ENCODE data around the gene OCRL. TPM values are rescaled to one million over a fixed set of nuclear protein-coding genes. Genes with fewer than 3 reads are reported as not detected.
"Not testable (repeated sequence)": the region's sequence is repeated elsewhere in the genome, so short reads cannot be mapped to it uniquely, and the experiment has no call there.

Gene OCRL
- total and polyA plus RNA-seq, 2 of the 13 experiments (the other 11 are each of a cell fraction or from before 2014, with no cell fraction given), result 13.4 to 32.0 TPM

- no peaks in the 10 kb centered on the region for H3K9me3 ChIP-seq (ENCODE audit: low read length)
- ATAC-seq, result no peak
- FAIRE-seq, result no peak
- no peak for DNase-seq (ENCODE audit: low spot score)
- no peaks in the 10 kb centered on the region for H3K4me1 ChIP-seq (ENCODE audit: insufficient read depth, low read length)
- 95% methylated on average over 3 of the region's 3 CpGs for WGBS (ENCODE audit: low lambda C conversion rate)
- H3K36me3 ChIP-seq (replicated peaks in 1 of 2; ENCODE audit: control insufficient read depth in 1 of 2, insufficient read depth in 2 of 2, low read length in 2 of 2), result peaks cover 0 to 22% of the 10 kb centered on the region in 2 experiments; a peak in 2 of 5 replicates
- H3K9ac ChIP-seq (ENCODE audit: insufficient read depth, low read depth, low read length), result no peak overlapping the region
- no peaks in the 10 kb centered on the region for H3K79me2 ChIP-seq (ENCODE audit: insufficient read depth, low read length)
- no peak for TF ChIP-seq MTF1 (CRISPR knock-in tag; IDR thresholded peaks at IDR 0.05)
- no peak for TF ChIP-seq HNF1B (CRISPR knock-in tag; IDR thresholded peaks at IDR 0.05)
- no peak for TF ChIP-seq ZHX2 (IDR thresholded peaks at IDR 0.05; ENCODE audit: low read depth)
- TF ChIP-seq ZHX2 (CRISPR knock-in tag; IDR thresholded peaks at IDR 0.05; ENCODE audit: borderline replicate concordance), result no peak
- no peak for TF ChIP-seq NPAS2 (CRISPR knock-in tag; IDR thresholded peaks at IDR 0.05; ENCODE audit: borderline replicate concordance)
- TF ChIP-seq JARID2 (CRISPR knock-in tag; IDR thresholded peaks at IDR 0.05; ENCODE audit: insufficient replicate concordance), result no peak
- TF ChIP-seq RELA (CRISPR knock-in tag; IDR thresholded peaks at IDR 0.05), result no peak
- no peak for TF ChIP-seq BRCA1 (CRISPR knock-in tag; IDR thresholded peaks at IDR 0.05)
- TF ChIP-seq CERS6 (CRISPR knock-in tag; IDR thresholded peaks at IDR 0.05), result no peak
- H2AFZ ChIP-seq (ENCODE audit: low read length), result no peak overlapping the region
- H3K27me3 ChIP-seq (ENCODE audit: control insufficient read depth in 1 of 2, insufficient read depth in 2 of 2, low read length in 2 of 2), result no peaks in the 10 kb centered on the region
- in situ Hi-C loops (cut with HindIII; ENCODE audit: extremely low pct_ligation_motif_present, low pct_unique_long_range_greater_than_20kb) (no loop called here), intact Hi-C loops (cut with micrococcal nuclease; ENCODE audit: unreplicated experiment) (no loop called here)
- POLR2A ChIA-PET, result no interaction called here
- no peak overlapping the region for H3K27ac ChIP-seq (ENCODE audit: extremely low read length, insufficient read depth, low read length)
- BruUV-seq (replicated peaks), result no TSS peak
- H3K4me2 ChIP-seq (ENCODE audit: low read depth, low read length), result no peak overlapping the region
- CTCF ChIA-PET (ENCODE audit: low intra/inter-chr PET ratio, low total read pairs), result no interaction called here
- H3K4me3 ChIP-seq (replicated peaks in 1 of 3; ENCODE audit: insufficient read depth in 1 of 3, low read depth in 2 of 3, low read length in 3 of 3), result no peak overlapping the region
- no peaks in the 10 kb centered on the region for H4K20me1 ChIP-seq (ENCODE audit: insufficient read depth, low read length)
These were observed 13.7 kb downstream of the OCRL start for GRCh38 chrX:129553619-129554288.

GRCh38 chrX:129554816-129555215 lies 14.8 kb downstream of the OCRL start:
- in situ Hi-C loops (cut with HindIII; ENCODE audit: extremely low pct_ligation_motif_present, low pct_unique_long_range_greater_than_20kb); H3K9ac ChIP-seq (ENCODE audit: insufficient read depth, low read depth, low read length); H3K79me2 ChIP-seq (ENCODE audit: insufficient read depth, low read length); H3K27me3 ChIP-seq (ENCODE audit: control insufficient read depth in 1 of 2, insufficient read depth in 2 of 2, low read length in 2 of 2); H2AFZ ChIP-seq (ENCODE audit: low read length); H3K4me2 ChIP-seq (ENCODE audit: low read depth, low read length); H3K9me3 ChIP-seq (ENCODE audit: low read length); H3K4me1 ChIP-seq (ENCODE audit: insufficient read depth, low read length); ATAC-seq; H3K4me3 ChIP-seq (replicated peaks in 1 of 3; ENCODE audit: insufficient read depth in 1 of 3, low read depth in 2 of 3, low read length in 3 of 3); intact Hi-C loops (cut with micrococcal nuclease; ENCODE audit: unreplicated experiment); CTCF ChIA-PET (ENCODE audit: low intra/inter-chr PET ratio, low total read pairs); BruUV-seq (replicated peaks); DNase-seq (ENCODE audit: low spot score); POLR2A ChIA-PET; FAIRE-seq; H3K27ac ChIP-seq (ENCODE audit: extremely low read length, insufficient read depth, low read length); H4K20me1 ChIP-seq (ENCODE audit: insufficient read depth, low read length): not testable (repeated sequence)
- 98% methylated on average over 8 of the region's 8 CpGs for WGBS (ENCODE audit: low lambda C conversion rate)
- peaks cover 0 to 24% of the 10 kb centered on the region in 2 experiments; a peak in 3 of 5 replicates for H3K36me3 ChIP-seq (replicated peaks in 1 of 2; ENCODE audit: control insufficient read depth in 1 of 2, insufficient read depth in 2 of 2, low read length in 2 of 2)

Measured in HepG2 (cell line).